Adrenal gland (tissue), 12 donors: Measurements from ENCODE around the gene RPS14. TPM values are rescaled to one million over a fixed set of nuclear protein-coding genes. Genes with fewer than 3 reads are reported as not detected.

Source experiments
- DNase-seq, 7 donors: peaks; one replicate each; pipeline ENCODE4 v3.0.0-alpha.2; 2019 to 2020
- H3K27ac ChIP-seq, 5 donors: fragments of 200-600 bp; sonication (generic) in 4 of 5; 1 replicate in 3 of 5; 2 replicates in 2 of 5; pipeline versions ENCODE4 v1.5.1 to v1.8.0; 2016 to 2020; ENCODE audit warnings: mild to moderate bottlenecking in 1 of 5
- H3K27me3 ChIP-seq: fragments of 200-600 bp; 2 replicates; pipeline ENCODE4 v1.8.0; 2021
- H3K36me3 ChIP-seq, 2 donors: fragments of 200-600 bp; replicated peaks in 1 of 2; 1 replicate in 1 of 2; 2 replicates in 1 of 2; pipeline versions ENCODE4 v1.5.1 to v1.8.0; 2018 to 2022
- H3K4me1 ChIP-seq, 2 donors: fragments of 200-600 bp; replicated peaks in 1 of 2; 1 replicate in 1 of 2; 2 replicates in 1 of 2; pipeline versions ENCODE4 v1.5.1 to v1.8.0; 2018 to 2021
- H3K4me3 ChIP-seq, 4 donors: fragments of 200-600 bp; sonication (generic) in 3 of 4; one replicate each; pipeline ENCODE4 v1.5.1; 2016 to 2018
- H3K9me3 ChIP-seq, 3 donors: fragments of 200-600 bp; sonication (generic) in 1 of 3; replicated peaks in 1 of 3; 1 replicate in 2 of 3; 2 replicates in 1 of 3; pipeline versions ENCODE4 v1.5.1 to v1.8.0; 2016 to 2021
- POLR2A ChIP-seq, 2 donors: fragments of 450-650 bp; IDR thresholded peaks; one replicate each; pipeline ENCODE4 v1.6.1; 2017; ENCODE audit warnings: antibody characterized with exemption in 2 of 2, mild to moderate bottlenecking in 2 of 2, moderate library complexity in 1 of 2
- WGBS, 4 donors: extraction: QIAGEN DNeasy Blood & Tissue Kit in 2 of 4; methylation state at CpG; one replicate each; pipeline versions ENCODE4 v1.1.5 to v1.1.7; 2013 to 2017; 5-methylcytosine and 5-hydroxymethylcytosine counted together
- intact Hi-C, 2 donors: fragments of 100-400 bp; cut with DNase I; formaldehyde crosslinking; loops; one replicate each; pipeline versions ENCODE4 v1.14.1 to v1.15.0; 2022 to 2023
- polyA plus RNA-seq, 3 donors: library from polyadenylated mRNA; stranded (reverse); fragments of 200-250 nt in 2 of 3; fragments of 350-450 nt in 1 of 3; fragmentation: Illumina TruSeq in 1 of 3; extraction: RNeasy Lipid Tissue Mini Kit (QIAGEN cat#74804) in 1 of 3; gene quantifications; one replicate each; pipeline ENCODE4 v1.2.3, GENCODE V29; 2013 to 2014
- total RNA-seq, 9 donors: library from RNA; depleted of rRNA in 4 of 9; stranded (reverse); fragments of >200 nt in 4 of 9; fragments of 120-200 nt in 1 of 9; fragmentation: NEBNext Ultra II Directional in 1 of 9; extraction: Animal tissue kit (Norgen Biotek cat#: 25700) in 1 of 9; gene quantifications; one replicate each; pipeline versions ENCODE4 v1.1.0 to v1.2.4, GENCODE V29; 2013 to 2023
- TF ChIP-seq, protein P1 (sequence below), 6 experiments: fragments of 450-650 bp in 4 of 6; fragments of 200-600 bp in 2 of 6; sonication (generic) in 1 of 6; IDR thresholded peaks; 1 replicate in 5 of 6; 2 replicates in 1 of 6; pipeline versions ENCODE4 v1.5.1 to v1.8.0; 2016 to 2021; ENCODE audit warnings: antibody characterized with exemption in 6 of 6, mild to moderate bottlenecking in 2 of 6, moderate library complexity in 1 of 6
- donor health status: healthy with polysubstance abuse.
- donor health status: Bipolar disorder and iron deficiency.
- donor health status: DM: yes; HTN: yes; CAD: no.
- donor health status: DM: no; HTN: no; CAD: no.
- donor health status: DM: no; HTN: no; CAD: no.
- donor health status: DM: yes; HTN: yes; CAD: no.

RPS14 gene
- total and polyA plus RNA-seq, 12 donors, result 1,067 to 3,506 (median 1,891) TPM

- Histone ChIP-seq H3K9me3 (no peaks in the 10 kb centered on the region), H3K4me3 (no peak overlapping the region), H3K27me3 (no peaks in the 10 kb centered on the region), H3K4me1 (peaks cover 10 to 16% of the 10 kb centered on the region in 2 donors), H3K36me3 (peaks cover 0 to 53% of the 10 kb centered on the region in 2 donors), H3K27ac (no peak overlapping the region)
- no peak for DNase-seq
- 82 to 86% (median 85%) methylated on average over 6 of the region's 6 CpGs for WGBS, 4 donors
- TF ChIP-seq, protein P1, sequence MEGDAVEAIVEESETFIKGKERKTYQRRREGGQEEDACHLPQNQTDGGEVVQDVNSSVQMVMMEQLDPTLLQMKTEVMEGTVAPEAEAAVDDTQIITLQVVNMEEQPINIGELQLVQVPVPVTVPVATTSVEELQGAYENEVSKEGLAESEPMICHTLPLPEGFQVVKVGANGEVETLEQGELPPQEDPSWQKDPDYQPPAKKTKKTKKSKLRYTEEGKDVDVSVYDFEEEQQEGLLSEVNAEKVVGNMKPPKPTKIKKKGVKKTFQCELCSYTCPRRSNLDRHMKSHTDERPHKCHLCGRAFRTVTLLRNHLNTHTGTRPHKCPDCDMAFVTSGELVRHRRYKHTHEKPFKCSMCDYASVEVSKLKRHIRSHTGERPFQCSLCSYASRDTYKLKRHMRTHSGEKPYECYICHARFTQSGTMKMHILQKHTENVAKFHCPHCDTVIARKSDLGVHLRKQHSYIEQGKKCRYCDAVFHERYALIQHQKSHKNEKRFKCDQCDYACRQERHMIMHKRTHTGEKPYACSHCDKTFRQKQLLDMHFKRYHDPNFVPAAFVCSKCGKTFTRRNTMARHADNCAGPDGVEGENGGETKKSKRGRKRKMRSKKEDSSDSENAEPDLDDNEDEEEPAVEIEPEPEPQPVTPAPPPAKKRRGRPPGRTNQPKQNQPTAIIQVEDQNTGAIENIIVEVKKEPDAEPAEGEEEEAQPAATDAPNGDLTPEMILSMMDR (IDR thresholded peaks at IDR 0.05), result no peak
- no peak for TF ChIP-seq POLR2A (IDR thresholded peaks at IDR 0.05)
- intact Hi-C loops, result no loop called here
Measured at GRCh38 chr5:150447188-150447587, 2.4 kb downstream of the RPS14 start.

GRCh38 chr5:150446583-150446982 lies 3.0 kb downstream of the RPS14 start:
- H3K4me3 ChIP-seq, result no peak overlapping the region
- WGBS, 4 donors, result 81 to 90% (median 84%) methylated on average over 6 of the region's 6 CpGs
- H3K27ac ChIP-seq, result no peak overlapping the region
- H3K27me3 ChIP-seq, result no peaks in the 10 kb centered on the region
- H3K4me1 ChIP-seq, result peaks cover 10 to 16% of the 10 kb centered on the region in 2 donors
- no peaks in the 10 kb centered on the region for H3K9me3 ChIP-seq
- intact Hi-C loops, result no loop called here
- DNase-seq, result no peak
- H3K36me3 ChIP-seq, result peaks cover 0 to 58% of the 10 kb centered on the region in 2 donors
- TF ChIP-seq POLR2A (IDR thresholded peaks at IDR 0.05), result no peak
- TF ChIP-seq, protein P1 (IDR thresholded peaks at IDR 0.05), result no peak

DNA sequence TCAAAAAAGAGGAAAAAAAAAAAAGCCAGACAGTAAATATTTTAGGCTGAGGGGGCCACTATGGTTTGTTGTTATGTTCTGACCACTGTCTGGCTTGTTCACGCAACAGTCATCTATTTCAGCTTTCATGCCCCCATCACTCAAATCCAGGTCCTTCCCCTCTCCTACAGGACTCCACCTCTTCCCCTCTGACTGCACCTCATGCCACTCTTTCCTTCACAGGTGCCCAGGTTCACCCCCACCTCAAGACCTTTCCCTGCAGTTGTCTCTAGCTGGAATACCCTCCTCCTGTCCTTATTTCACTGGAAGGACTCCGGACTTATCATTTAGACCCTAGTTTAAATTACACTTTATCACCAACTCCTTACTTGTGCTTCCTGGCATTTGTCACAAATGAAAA lies 3.5 kb downstream of the RPS14 start:
- Histone ChIP-seq H3K27me3 (no peaks in the 10 kb centered on the region), H3K27ac (no peak overlapping the region), H3K36me3 (peaks cover 0 to 58% of the 10 kb centered on the region in 2 donors), H3K4me1 (peaks cover 10 to 16% of the 10 kb centered on the region in 2 donors), H3K4me3 (no peak overlapping the region), H3K9me3 (no peaks in the 10 kb centered on the region)
- TF ChIP-seq, protein P1 (IDR thresholded peaks at IDR 0.05), result no peak
- TF ChIP-seq POLR2A (IDR thresholded peaks at IDR 0.05), result no peak
- no peak for DNase-seq
- 78 to 94% (median 88%) methylated on average over 2 of the region's 2 CpGs for WGBS, 4 donors
- intact Hi-C loops, result no loop called here

GRCh38 chr5:150444770-150445169 lies 4.8 kb downstream of the RPS14 start:
- H3K4me1 ChIP-seq, result peaks cover 10 to 16% of the 10 kb centered on the region in 2 donors
- intact Hi-C loops, result no loop called here
- DNase-seq, result no peak
- H3K9me3 ChIP-seq, result no peaks in the 10 kb centered on the region
- WGBS, 4 donors, result 82 to 91% (median 88%) methylated on average over 7 to 9 of the region's 9 CpGs
- TF ChIP-seq POLR2A (IDR thresholded peaks at IDR 0.05), result no peak
- TF ChIP-seq, protein P1 (IDR thresholded peaks at IDR 0.05), result no peak
- H3K4me3 ChIP-seq, result no peak overlapping the region
- H3K36me3 ChIP-seq, result peaks cover 0 to 58% of the 10 kb centered on the region in 2 donors
- H3K27me3 ChIP-seq, result no peaks in the 10 kb centered on the region
- no peak overlapping the region for H3K27ac ChIP-seq
